GM10847 (cell line): ENCODE results near the gene COL4A3.

Experiments
- POLR2A ChIP-seq: IDR thresholded peaks from 2 replicates; pipeline ENCODE4 v1.6.1; 2011; ENCODE audit not compliant: insufficient read length; ENCODE audit errors: extremely low read depth

The COL4A3 gene

GRCh38 chr2:227292314-227292713 is 127.9 kb downstream of the COL4A3 start:
- no peak for TF ChIP-seq POLR2A

GRCh38 chr2:227293531-227293930 is 129.1 kb downstream of the COL4A3 start:
- TF ChIP-seq POLR2A: no peak

- no peak for TF ChIP-seq POLR2A
These were observed 131.4 kb downstream of the COL4A3 start for GRCh38 chr2:227295806-227296205.

- TF ChIP-seq POLR2A: no peak
These were observed 132.4 kb downstream of the COL4A3 start for GRCh38 chr2:227296671-227297405.

- no peak for TF ChIP-seq POLR2A
These were observed 137.1 kb downstream of the COL4A3 start for GRCh38 chr2:227301523-227301922.

- TF ChIP-seq POLR2A: no peak
These were observed 144.4 kb downstream of the COL4A3 start for GRCh38 chr2:227308784-227309183.

- TF ChIP-seq POLR2A: no peak
These were observed 146.3 kb downstream of the COL4A3 start for GRCh38 chr2:227310756-227311110.

- no peak for TF ChIP-seq POLR2A
These were observed 147.6 kb downstream of the COL4A3 start for GRCh38 chr2:227311861-227312506.

- no peak for TF ChIP-seq POLR2A
These were observed 148.2 kb downstream of the COL4A3 start for GRCh38 chr2:227312579-227312978.

GRCh38 chr2:227313310-227313709 is 148.9 kb downstream of the COL4A3 start:
- TF ChIP-seq POLR2A: no peak

GRCh38 chr2:227317834-227318233 is 153.4 kb downstream of the COL4A3 start:
- TF ChIP-seq POLR2A: no peak

GRCh38 chr2:227320305-227321094 is 156.1 kb downstream of the COL4A3 start:
- TF ChIP-seq POLR2A: no peak

- no peak for TF ChIP-seq POLR2A
These were observed 158.2 kb downstream of the COL4A3 start for GRCh38 chr2:227322530-227323205.

GRCh38 chr2:227323818-227324217 is 159.4 kb downstream of the COL4A3 start:
- TF ChIP-seq POLR2A: no peak

GRCh38 chr2:227324642-227324994 is 160.2 kb downstream of the COL4A3 start:
- TF ChIP-seq POLR2A: no peak
